HG03095 (cell line): ENCODE measurements around the gene TNFSF12.

Source experiments
- ATAC-seq: cut with Tn5 transposase; IDR thresholded peaks from one replicate; pipeline ENCODE4 v1.9.1; 2021; ENCODE audit warnings: moderate library complexity; ENCODE audit not compliant: unreplicated experiment

The TNFSF12 gene

GRCh38 chr17:7541074-7541621 lies 7.7 kb upstream of the TNFSF12 start:
- no peak for ATAC-seq

GRCh38 chr17:7544911-7545310 lies 3.9 kb upstream of the TNFSF12 start:
- ATAC-seq: no peak

- no peak for ATAC-seq
Measured at GRCh38 chr17:7549401-7550055, 670 bp downstream of the TNFSF12 start.

GRCh38 chr17:7550344-7550743 lies 1.5 kb downstream of the TNFSF12 start:
- ATAC-seq: no peak

- ATAC-seq: no peak
Measured at GRCh38 chr17:7551396-7551795, 2.5 kb downstream of the TNFSF12 start.

- ATAC-seq: peak; percentile 46
Measured at GRCh38 chr17:7552621-7553051, 3.8 kb downstream of the TNFSF12 start.

GRCh38 chr17:7553356-7553755 lies 4.5 kb downstream of the TNFSF12 start:
- no peak for ATAC-seq

- ATAC-seq: no peak
Measured at GRCh38 chr17:7555320-7555948, 6.6 kb downstream of the TNFSF12 start.

GRCh38 chr17:7556627-7557026 lies 7.8 kb downstream of the TNFSF12 start:
- ATAC-seq: no peak

- no peak for ATAC-seq
Measured at GRCh38 chr17:7557147-7557764, 8.4 kb downstream of the TNFSF12 start.

- no peak for ATAC-seq
Measured at GRCh38 chr17:7557775-7558543, 9.1 kb downstream of the TNFSF12 start.

- no peak for ATAC-seq
Measured at GRCh38 chr17:7558544-7559319, 9.9 kb downstream of the TNFSF12 start, which contains the start of gene TNFSF13. TSS of gene TNFSF13 (plus strand) at chr17:7558750. CDS start at chr17:7559040, 290 bp downstream.

- no peak for ATAC-seq
Measured at GRCh38 chr17:7559320-7560171, 10.7 kb downstream of the TNFSF12 start.

- no peak for ATAC-seq
Measured at GRCh38 chr17:7560172-7561027, 11.5 kb downstream of the TNFSF12 start.

- ATAC-seq: peak; percentile 49
Measured at GRCh38 chr17:7561028-7561575, 12.2 kb downstream of the TNFSF12 start.

- peak; percentile 35 for ATAC-seq
Measured at GRCh38 chr17:7561589-7562207, 12.8 kb downstream of the TNFSF12 start, which contains the start of gene SENP3. TSS of gene SENP3 (plus strand) at chr17:7561919. CDS start at chr17:7563077, 1,158 bp downstream.

GRCh38 chr17:7562208-7562605 lies 13.3 kb downstream of the TNFSF12 start:
- no peak for ATAC-seq
